HepG2 (cell line): ENCODE measurements around the gene LLGL1. TPM values are rescaled to one million over a fixed set of nuclear protein-coding genes. Genes with fewer than 3 reads are reported as not detected.

Experiments used
- AGO2 ChIP-seq: fragments of 200-400 bp; formaldehyde crosslinking; optimal IDR thresholded peaks from 2 replicates; pipeline ENCODE3; 2017; ENCODE audit warnings: mild to moderate bottlenecking, low read depth, low read length, moderate library complexity
- CHD4 ChIP-seq: fragments of 200-600 bp; sonication (generic); IDR thresholded peaks from 2 replicates; pipeline ENCODE4 v1.7.0; 2017; ENCODE audit warnings: mild to moderate bottlenecking, low read length, borderline replicate concordance
- HOXA9 ChIP-seq: sonication (generic); formaldehyde crosslinking; IDR thresholded peaks from 2 replicates; pipeline ENCODE4 v1.8.1; 2022; ENCODE audit warnings: missing genetic modification reagents, mild to moderate bottlenecking, moderate library complexity, borderline replicate concordance
- ISX ChIP-seq: sonication (generic); formaldehyde crosslinking; conservative IDR thresholded peaks from 2 replicates; pipeline ENCODE4 v1.5.0; 2020; ENCODE audit warnings: missing genetic modification reagents
- KDM2A ChIP-seq: sonication (generic); formaldehyde crosslinking; IDR thresholded peaks from 2 replicates; pipeline ENCODE4 v1.4.0; 2020; ENCODE audit warnings: low read depth, missing genetic modification reagents, borderline replicate concordance
- MEF2D ChIP-seq: sonication (generic); formaldehyde crosslinking; IDR thresholded peaks from 2 replicates; pipeline ENCODE4 v1.5.1; 2020; ENCODE audit warnings: mild to moderate bottlenecking, missing genetic modification reagents
- NKX3-1 ChIP-seq: sonication (generic); formaldehyde crosslinking; IDR thresholded peaks from 2 replicates; pipeline ENCODE4 v1.5.0; 2020; ENCODE audit warnings: missing genetic modification reagents
- RBFOX2 ChIP-seq: fragments of 200-400 bp; formaldehyde crosslinking; IDR thresholded peaks from 2 replicates; pipeline ENCODE4 v1.6.1; 2017; ENCODE audit warnings: low read depth, mild to moderate bottlenecking, low read length
- TEAD2 ChIP-seq: sonication (generic); formaldehyde crosslinking; IDR thresholded peaks from 2 replicates; pipeline ENCODE4 v1.9.0; 2021; ENCODE audit warnings: missing genetic modification reagents
- ZNF180 ChIP-seq: sonication (generic); formaldehyde crosslinking; IDR thresholded peaks from 2 replicates; pipeline ENCODE4 v1.4.0; 2020; ENCODE audit warnings: low read depth, missing genetic modification reagents, borderline replicate concordance
- ZNF33B ChIP-seq: sonication (generic); formaldehyde crosslinking; IDR thresholded peaks from 2 replicates; pipeline ENCODE4 v1.5.1; 2020; ENCODE audit warnings: mild to moderate bottlenecking, missing genetic modification reagents
- ZNF460 ChIP-seq: sonication (generic); formaldehyde crosslinking; IDR thresholded peaks from 2 replicates; pipeline ENCODE4 v1.5.1; 2020; ENCODE audit warnings: missing genetic modification reagents, mild to moderate bottlenecking, borderline replicate concordance
- ZNF543 ChIP-seq: sonication (generic); formaldehyde crosslinking; IDR thresholded peaks from 2 replicates; pipeline ENCODE4 v1.4.0; 2020; ENCODE audit warnings: mild to moderate bottlenecking, missing genetic modification reagents
- polyA plus RNA-seq, 8 experiments: library from polyadenylated mRNA; depleted of rRNA in 3 of 8; stranded (reverse) in 7 of 8; unstranded in 1 of 8; fragments of >200 nt; fragmentation: Illumina TruSeq in 4 of 8; extraction: Trizol in 4 of 8; gene quantifications; 2 replicates each; pipeline versions ENCODE4 v1.2.1 to v1.2.3, GENCODE V29; 2011 to 2016; ENCODE audit warnings: low read depth in 4 of 8, missing spikeins in 1 of 8, mixed read lengths in 1 of 8; ENCODE audit not compliant: insufficient read depth in 1 of 8
- total RNA-seq, 5 experiments: library from RNA; depleted of rRNA; stranded (reverse); fragments of >200 nt; fragmentation: Illumina TruSeq; extraction: Trizol; gene quantifications; 2 replicates each; pipeline ENCODE4 v1.2.3, GENCODE V29; 2016; ENCODE audit warnings: low read depth in 1 of 5
- TF ChIP-seq, protein P1 (sequence below): sonication (generic); formaldehyde crosslinking; IDR thresholded peaks from 2 replicates; pipeline ENCODE4 v1.5.0; 2020; ENCODE audit warnings: mild to moderate bottlenecking, missing genetic modification reagents, borderline replicate concordance
- TF ChIP-seq, protein P2 (sequence below): sonication (generic); formaldehyde crosslinking; IDR thresholded peaks from 2 replicates; pipeline ENCODE4 v1.4.0; 2020; ENCODE audit warnings: missing genetic modification reagents
- TF ChIP-seq, protein P3 (sequence below): sonication (generic); formaldehyde crosslinking; IDR thresholded peaks from 2 replicates; pipeline ENCODE4 v1.4.0; 2020; ENCODE audit warnings: mild to moderate bottlenecking, missing genetic modification reagents
- TF ChIP-seq, protein P4 (sequence below): sonication (generic); formaldehyde crosslinking; IDR thresholded peaks from 2 replicates; pipeline ENCODE4 v1.5.0; 2020; ENCODE audit warnings: missing genetic modification reagents, mild to moderate bottlenecking, borderline replicate concordance

Gene LLGL1
- total and polyA plus RNA-seq, 2 of the 13 experiments (the other 11 are each of a cell fraction or from before 2014, with no cell fraction given), result 15.0 to 15.3 TPM

DNA sequence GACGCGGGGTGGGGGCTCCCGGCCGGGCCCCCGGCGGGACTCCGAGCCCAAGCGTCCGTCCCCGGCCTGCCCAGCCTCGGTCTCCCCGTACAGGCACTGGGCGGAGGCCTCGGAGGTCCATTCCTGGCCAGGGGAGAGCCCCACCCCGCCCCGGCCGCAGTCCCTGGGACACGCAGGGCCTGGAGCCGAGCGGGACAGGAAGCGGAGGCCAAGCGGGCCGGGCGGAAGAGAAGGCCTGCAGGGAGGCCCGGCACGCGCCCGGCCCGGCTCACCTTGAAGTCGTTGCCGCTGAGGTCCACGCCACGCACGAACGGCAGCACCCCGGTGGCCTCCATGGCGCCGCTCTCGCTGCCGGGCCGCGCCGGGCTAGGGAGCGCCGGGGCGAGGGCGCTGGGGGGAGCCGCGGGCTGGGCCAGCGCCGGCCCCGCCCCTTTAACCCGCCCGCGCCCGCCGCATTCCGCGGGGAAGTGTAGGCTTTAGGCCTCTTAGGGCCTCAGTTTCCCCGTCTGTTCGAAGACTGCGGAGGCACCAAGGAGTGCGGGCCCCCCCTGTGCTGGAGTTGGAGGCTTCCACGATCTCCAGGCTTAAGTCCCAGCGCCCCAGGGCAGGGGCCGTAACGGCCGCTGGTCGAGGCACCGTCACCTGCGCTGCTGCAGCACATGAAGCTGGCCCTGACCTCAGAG, 33.1 kb downstream of the LLGL1 start, which contains the start of gene FLII (continued):
- TF ChIP-seq, protein P1, sequence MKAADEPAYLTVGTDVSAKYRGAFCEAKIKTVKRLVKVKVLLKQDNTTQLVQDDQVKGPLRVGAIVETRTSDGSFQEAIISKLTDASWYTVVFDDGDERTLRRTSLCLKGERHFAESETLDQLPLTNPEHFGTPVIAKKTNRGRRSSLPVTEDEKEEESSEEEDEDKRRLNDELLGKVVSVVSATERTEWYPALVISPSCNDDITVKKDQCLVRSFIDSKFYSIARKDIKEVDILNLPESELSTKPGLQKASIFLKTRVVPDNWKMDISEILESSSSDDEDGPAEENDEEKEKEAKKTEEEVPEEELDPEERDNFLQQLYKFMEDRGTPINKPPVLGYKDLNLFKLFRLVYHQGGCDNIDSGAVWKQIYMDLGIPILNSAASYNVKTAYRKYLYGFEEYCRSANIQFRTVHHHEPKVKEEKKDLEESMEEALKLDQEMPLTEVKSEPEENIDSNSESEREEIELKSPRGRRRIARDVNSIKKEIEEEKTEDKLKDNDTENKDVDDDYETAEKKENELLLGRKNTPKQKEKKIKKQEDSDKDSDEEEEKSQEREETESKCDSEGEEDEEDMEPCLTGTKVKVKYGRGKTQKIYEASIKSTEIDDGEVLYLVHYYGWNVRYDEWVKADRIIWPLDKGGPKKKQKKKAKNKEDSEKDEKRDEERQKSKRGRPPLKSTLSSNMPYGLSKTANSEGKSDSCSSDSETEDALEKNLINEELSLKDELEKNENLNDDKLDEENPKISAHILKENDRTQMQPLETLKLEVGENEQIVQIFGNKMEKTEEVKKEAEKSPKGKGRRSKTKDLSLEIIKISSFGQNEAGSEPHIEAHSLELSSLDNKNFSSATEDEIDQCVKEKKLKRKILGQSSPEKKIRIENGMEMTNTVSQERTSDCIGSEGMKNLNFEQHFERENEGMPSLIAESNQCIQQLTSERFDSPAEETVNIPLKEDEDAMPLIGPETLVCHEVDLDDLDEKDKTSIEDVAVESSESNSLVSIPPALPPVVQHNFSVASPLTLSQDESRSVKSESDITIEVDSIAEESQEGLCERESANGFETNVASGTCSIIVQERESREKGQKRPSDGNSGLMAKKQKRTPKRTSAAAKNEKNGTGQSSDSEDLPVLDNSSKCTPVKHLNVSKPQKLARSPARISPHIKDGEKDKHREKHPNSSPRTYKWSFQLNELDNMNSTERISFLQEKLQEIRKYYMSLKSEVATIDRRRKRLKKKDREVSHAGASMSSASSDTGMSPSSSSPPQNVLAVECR (CRISPR knock-in tag), result peak; percentile 92
- 0 out of 2 replicates have a peak, but pooled peaks have one; percentile 29 for TF ChIP-seq TEAD2 (CRISPR knock-in tag)
- TF ChIP-seq, protein P2, sequence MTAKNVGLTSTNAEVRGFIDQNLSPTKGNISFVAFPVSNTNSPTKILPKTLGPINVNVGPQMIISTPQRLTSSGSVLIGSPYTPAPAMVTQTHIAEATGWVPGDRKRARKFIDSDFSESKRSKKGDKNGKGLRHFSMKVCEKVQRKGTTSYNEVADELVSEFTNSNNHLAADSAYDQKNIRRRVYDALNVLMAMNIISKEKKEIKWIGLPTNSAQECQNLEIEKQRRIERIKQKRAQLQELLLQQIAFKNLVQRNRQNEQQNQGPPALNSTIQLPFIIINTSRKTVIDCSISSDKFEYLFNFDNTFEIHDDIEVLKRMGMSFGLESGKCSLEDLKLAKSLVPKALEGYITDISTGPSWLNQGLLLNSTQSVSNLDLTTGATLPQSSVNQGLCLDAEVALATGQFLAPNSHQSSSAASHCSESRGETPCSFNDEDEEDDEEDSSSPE (CRISPR knock-in tag), result 0 out of 2 replicates have a peak, but pooled peaks have one; percentile 16
- no peak for TF ChIP-seq ISX (CRISPR knock-in tag)
- peak; percentile 80 for TF ChIP-seq AGO2
- no peak for TF ChIP-seq ZNF180
- TF ChIP-seq, protein P3, sequence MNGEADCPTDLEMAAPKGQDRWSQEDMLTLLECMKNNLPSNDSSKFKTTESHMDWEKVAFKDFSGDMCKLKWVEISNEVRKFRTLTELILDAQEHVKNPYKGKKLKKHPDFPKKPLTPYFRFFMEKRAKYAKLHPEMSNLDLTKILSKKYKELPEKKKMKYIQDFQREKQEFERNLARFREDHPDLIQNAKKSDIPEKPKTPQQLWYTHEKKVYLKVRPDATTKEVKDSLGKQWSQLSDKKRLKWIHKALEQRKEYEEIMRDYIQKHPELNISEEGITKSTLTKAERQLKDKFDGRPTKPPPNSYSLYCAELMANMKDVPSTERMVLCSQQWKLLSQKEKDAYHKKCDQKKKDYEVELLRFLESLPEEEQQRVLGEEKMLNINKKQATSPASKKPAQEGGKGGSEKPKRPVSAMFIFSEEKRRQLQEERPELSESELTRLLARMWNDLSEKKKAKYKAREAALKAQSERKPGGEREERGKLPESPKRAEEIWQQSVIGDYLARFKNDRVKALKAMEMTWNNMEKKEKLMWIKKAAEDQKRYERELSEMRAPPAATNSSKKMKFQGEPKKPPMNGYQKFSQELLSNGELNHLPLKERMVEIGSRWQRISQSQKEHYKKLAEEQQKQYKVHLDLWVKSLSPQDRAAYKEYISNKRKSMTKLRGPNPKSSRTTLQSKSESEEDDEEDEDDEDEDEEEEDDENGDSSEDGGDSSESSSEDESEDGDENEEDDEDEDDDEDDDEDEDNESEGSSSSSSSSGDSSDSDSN, result peak; percentile 91
- peak; percentile 31; the same call in 1 of the 2 replicates for TF ChIP-seq HOXA9 (CRISPR knock-in tag)
- TF ChIP-seq ZNF543 (CRISPR knock-in tag), result no peak; the same call in 1 of the 2 replicates
- 0 out of 2 replicates have a peak, but pooled peaks have one; percentile 27 for TF ChIP-seq ZNF460 (CRISPR knock-in tag)
- no peak for TF ChIP-seq CHD4
- TF ChIP-seq, protein P4, sequence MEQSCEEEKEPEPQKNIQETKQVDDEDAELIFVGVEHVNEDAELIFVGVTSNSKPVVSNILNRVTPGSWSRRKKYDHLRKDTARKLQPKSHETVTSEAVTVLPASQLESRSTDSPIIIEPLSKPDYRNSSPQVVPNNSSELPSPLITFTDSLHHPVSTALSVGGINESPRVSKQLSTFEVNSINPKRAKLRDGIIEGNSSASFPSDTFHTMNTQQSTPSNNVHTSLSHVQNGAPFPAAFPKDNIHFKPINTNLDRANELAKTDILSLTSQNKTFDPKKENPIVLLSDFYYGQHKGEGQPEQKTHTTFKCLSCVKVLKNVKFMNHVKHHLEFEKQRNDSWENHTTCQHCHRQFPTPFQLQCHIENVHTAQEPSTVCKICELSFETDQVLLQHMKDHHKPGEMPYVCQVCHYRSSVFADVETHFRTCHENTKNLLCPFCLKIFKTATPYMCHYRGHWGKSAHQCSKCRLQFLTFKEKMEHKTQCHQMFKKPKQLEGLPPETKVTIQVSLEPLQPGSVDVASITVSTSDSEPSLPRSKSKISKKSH (CRISPR knock-in tag), result 0 out of 2 replicates have a peak, but pooled peaks have one; percentile 30
- peak; percentile 16; the same call in 1 of the 2 replicates for TF ChIP-seq KDM2A (CRISPR knock-in tag)
- TF ChIP-seq MEF2D (CRISPR knock-in tag), result no peak
- 0 out of 2 replicates have a peak, but pooled peaks have one; percentile 30 for TF ChIP-seq ZNF33B (CRISPR knock-in tag)
- peak; percentile 86 for TF ChIP-seq RBFOX2
- 0 out of 2 replicates have a peak, but pooled peaks have one; percentile 52 for TF ChIP-seq NKX3-1
